ENCODE data around the gene CUL7. TPM values are rescaled to one million over a fixed set of nuclear protein-coding genes. Genes with fewer than 3 reads are reported as not detected.

CUL7 gene
- total RNA-seq, 1 donor from 2014 or later: 12.0 TPM

DNA sequence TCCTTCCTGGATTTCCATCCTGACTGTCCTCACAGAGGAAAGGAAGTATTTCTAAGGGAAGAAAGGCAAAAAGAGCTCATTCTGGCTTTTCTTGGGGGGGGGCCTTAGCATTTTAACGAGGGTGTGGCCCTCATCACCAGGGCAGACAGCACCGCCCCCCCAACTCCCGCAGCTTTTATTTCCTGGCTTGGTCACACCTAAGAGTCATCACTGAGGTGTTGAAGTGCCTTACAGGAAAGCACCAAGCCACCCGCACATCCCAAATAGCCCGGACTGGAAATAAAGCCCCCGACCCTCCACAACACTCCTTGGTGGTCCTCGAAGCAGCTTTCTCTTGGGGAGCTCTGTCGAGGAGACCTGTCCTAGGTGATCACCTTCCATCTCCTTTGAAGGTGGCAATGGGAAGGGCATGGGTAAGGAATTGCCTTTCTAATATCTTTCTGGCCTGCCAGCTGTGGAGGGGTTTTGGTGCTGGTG lies 23.7 kb upstream of the CUL7 start:
- intact Hi-C loops (cut with micrococcal nuclease): no loop called here

DNA sequence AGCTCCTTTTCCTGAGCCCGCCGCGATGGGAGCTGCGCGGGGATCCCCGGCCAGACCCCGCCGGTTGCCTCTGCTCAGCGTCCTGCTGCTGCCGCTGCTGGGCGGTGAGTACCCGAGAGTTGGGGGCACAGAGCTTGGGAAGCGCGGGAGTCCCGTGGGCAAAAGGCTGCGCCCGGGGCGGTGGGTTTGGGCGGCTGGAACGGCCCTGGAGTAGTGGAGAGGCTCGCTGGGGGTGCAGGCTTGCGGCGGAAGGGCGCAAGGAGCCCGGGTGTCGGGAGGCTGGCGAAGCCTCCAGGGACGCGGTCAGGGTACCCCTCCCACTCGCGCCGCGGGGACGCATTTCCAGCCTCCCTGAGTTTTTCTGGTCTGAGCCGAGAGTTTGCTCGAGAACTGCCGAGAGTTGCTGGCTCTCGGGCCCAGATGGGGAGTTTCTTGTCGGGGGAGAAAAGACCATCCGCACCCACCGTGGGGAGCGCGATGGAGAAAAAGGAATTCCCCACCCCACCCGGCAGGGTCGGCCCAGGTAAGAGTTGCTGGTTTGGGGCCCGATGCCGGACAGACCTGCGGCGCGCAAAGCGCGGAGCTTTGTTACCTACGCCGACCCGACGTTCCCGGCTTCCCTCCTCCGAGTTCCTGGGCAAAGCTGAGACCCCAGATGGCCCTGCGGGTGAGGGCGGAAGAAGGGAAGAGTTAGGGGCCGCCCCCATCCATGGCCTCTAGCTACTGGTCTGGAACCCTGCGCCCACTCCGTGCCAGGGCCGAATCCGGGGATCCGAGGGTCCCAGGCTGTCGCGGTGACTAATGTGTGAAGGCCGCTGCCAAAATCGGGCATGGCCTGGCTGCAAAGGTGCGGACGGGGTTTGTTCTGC lies 23.0 kb upstream of the CUL7 start:
- intact Hi-C loops (cut with micrococcal nuclease): no loop called here

DNA sequence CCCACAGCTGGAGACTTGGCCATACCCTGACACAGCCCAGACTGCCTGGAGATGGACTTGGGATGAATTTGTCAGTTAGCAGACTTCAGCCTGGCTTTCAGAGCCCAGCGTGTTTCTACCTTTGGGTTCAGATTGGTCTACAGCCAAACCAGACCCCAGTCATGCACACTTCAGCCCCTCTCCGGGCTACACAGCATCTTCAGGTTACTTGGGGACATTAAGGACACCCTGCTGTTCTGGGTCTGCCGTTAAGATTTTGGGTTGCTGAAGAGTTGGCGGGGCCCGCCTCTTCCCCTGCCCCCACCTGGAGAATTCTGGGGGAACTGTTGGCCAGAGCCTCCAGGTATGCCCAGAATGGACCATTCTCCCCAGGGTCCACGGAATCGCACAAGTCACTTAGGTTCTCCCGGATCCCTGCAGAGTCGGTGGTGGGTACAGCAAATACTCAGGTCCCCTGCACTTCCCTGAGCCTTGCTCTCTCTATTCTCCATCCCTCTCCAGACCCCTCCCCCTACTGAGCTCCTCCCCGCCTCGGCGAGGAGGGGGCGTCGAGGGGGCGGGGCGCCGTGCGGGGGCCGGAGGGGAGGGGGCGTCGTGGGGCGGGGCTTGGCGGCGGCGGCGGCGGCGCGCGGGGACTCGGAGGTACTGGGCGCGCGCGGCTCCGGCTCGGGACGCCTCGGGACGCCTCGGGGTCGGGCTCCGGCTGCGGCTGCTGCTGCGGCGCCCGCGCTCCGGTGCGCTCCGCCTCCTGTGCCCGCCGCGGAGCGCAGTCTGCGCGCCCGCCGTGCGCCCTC lies 22.2 kb upstream of the CUL7 start, which contains the start of gene PTK7:
TSS of gene PTK7 (plus strand) at position 645 of the 794 bp plus-strand sequence. CDS start 175 bp downstream, outside the sequence.
- intact Hi-C loops (cut with micrococcal nuclease): no loop called here

DNA sequence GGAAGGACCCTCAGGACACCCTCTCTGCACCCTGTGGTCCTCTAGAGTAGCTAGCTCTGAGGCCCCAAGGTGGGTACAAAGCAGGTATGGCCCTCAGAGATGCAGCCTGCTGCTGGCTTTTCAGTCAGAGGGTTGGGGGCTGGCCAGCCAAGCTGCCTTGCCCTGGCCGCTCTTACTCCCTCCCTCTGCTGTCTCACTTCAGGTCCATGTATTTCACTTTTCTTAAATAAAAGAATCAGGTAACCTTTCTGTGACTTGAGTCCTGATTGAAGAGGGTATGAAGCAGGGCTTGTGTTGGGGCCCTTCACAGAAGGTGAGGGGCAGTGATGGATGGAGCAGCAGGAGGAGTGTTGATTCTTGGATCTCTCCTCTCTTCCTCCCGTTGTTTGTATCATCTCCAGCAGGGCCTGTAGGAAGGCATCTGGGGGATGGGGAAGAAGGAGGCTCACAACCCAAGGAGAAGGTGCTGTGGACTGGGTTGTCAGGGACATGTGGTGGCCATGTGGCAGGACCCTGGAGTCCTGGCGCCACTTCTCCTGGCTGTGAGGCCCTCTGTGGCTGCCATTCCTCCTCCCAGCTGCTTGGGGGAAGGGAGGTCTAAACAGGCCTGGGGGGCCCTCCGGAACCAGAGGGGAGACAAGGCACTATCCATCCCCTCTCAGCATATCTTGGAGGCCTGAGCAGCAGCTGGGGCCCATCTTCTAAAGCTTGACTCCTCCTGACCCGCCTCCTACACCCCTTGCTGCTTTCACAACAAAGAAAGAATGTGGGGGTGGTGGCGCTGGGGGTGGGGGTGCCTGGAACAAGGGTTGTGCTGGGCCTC lies 21.4 kb upstream of the CUL7 start:
- intact Hi-C loops (cut with micrococcal nuclease): loop anchor here (5.0 kb wide), 1 partner anchor 67 kb away; no protein-coding TSS in a partner anchor

DNA sequence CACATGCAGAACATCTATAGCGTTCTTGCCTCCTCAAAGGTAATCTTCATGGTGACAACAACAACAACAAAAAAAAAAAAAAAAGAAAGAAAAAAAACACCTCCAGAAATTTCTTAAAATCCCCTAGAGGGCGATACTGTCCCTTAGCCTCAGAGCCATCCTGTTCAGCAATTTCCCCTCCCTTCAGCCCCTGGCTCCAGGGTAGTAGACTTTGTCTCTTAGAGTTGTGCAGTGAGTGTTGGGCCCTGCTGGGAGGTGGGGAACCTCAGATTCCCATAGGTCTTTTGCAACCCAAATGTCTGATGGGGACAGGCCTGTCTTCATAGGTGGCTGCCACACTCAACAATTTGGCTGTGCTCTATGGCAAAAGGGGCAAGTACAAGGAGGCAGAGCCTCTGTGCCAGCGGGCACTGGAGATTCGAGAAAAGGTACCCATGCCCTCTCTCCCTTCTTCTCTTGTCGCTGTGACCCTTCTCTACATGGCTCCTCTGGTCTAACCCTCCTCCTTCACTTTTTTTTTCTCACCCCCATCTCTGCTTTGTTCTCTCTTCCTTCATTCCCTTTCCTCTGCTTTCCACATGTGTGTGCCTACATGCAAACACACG lies 16.5 kb upstream of the CUL7 start:
- intact Hi-C loops (cut with micrococcal nuclease): loop anchor here (5.0 kb wide), 1 partner anchor 72 kb away; no protein-coding TSS in a partner anchor

DNA sequence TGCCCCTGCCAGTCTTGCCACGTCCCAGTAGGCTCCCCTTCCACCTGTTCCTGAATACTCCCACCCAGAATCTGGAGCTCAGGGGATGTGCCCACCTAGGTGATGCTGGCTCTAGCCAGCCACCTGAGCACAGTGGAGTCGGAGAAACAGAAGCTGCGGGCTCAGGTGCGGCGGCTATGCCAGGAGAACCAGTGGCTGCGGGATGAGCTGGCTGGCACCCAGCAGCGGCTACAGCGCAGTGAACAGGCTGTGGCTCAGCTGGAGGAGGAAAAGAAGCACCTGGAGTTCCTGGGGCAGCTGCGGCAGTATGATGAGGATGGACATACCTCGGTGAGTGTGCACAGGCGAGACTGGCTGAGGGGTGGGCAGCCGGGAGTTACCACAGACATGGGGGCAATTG lies 9.2 kb upstream of the CUL7 start:
- intact Hi-C loops (cut with micrococcal nuclease): no loop called here

DNA sequence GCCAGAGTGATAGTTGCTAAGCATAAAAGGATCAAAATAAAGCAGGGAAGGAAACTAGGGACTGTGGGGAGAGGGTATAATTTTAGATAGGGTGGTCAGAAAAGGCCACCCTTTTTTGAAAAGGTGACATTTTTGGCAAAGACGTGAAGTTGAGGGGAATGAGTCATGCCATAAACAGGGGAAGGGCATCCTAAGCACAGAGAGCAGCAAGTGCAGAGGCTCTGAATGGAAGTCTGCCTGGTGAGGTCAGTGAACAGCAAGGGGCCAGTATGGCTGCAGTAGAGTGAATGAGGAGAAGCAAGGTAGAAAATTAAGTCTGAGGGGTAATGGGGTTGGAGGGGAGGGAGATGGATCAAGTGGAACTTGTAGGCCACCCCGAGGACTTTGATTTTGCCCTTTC lies 8.2 kb upstream of the CUL7 start:
- intact Hi-C loops (cut with micrococcal nuclease): no loop called here

DNA sequence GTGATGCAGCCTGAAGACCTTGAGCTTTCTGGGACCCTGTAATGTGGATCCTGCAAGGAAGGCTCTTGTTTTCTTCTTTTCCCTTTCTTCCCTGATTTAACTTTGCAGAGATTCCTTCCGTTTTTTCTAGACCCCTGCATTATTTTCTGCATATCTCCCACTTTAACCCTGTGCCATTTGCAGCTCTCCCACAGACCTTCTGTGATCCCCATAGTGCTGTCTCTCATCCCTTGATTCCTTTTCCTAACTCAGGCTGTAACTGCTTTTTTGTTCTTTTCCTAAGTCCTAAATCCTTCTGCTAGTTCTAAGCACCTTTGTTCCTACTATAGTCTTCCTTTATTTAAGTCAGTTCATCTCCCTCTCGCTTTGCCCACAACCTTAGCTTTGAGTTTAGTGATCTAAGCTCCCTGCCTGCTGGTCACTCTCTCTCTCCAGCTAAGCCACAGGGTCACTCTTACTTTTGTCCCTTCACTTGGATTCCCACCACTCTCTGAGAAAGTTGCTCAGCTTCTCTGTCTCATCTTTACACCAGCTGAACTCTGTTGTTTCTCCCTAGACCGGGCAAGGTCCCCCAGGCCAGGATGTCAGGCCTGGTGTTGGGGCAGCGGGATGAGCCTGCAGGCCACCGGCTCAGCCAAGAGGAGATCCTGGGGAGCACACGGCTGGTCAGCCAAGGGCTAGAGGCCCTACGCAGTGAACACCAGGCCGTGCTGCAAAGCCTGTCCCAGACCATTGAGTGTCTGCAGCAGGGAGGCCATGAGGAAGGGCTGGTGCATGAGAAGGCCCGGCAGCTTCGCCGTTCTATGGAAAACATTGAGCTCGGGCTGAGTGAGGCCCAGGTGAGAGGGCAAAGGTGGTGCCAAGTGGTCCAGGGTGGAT lies 7.3 kb upstream of the CUL7 start:
- intact Hi-C loops (cut with micrococcal nuclease): no loop called here

DNA sequence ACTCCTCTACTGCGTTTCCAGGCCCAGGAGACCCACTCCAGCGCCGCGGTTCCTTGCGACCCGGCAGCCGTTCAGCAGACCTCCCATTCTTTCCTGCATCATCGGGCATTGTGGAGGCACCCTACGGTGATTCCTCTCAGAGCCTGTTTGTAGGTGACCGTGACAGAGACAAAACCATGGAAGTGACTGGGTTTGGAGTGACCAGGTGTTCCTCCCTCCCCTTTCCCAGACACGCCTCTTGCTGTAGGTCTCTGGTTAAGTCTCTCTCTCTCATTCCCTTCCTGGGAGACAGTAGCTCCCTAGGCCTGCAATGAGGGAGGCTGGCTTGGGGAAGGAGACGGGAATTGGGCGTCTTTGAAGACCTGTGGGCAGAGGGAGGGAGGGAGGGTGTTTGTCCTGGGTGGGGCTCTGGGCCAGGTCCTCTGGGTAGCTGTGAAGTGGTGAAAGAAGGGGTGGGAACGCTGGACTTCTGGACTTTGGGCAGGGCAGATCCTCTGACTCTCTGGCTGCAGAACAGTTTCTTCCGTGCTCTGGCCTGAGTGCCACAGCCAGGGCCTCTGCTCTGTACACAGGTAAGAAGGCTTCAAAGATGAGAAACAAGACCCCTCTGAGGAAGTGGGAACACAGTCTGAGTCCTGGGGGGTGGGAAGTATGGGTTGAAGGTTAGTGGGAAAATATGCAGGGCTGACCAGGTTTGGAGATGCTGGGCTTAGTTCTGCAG lies 6.5 kb upstream of the CUL7 start:
- intact Hi-C loops (cut with micrococcal nuclease): no loop called here

DNA sequence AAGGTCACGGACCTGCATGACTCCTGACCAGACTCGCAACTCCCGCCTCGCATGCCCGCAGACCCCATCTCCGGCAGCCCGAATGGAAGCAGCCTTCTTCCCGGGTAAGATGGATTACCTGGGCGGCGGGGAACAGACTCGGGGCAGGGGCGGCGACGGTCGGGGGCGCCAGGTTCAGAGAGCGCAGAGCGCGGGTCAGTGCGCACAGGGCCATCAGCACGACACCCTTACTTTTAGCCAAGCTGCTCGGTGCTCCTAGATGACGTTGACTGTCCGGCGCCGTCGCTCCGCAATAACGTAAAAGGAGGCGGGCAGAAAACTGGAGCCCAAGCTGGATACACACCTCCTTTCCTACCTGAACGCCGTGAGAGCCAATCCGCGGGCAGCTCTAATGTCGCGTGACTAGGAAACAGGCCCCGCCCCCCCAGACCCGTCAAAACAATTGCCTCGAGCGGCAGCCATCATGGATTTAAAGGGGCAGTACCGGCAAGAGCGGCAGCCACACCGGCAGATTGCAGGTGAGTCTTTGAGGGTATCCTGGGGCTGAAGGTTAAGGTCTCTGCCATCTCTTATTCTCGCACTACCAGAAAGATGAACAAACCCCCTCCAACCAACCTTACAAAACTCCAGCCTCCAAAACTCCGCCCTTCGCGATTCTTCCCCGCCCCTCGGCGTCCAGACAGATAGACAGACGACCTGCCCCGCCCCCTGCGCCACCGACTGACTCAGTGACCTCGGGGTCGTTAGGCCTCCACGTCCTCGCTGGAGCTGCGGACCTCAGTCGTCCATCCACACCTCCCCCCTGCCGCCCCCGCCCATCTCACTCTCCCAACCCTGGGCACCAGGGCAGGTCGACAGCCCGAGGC lies 5.8 kb upstream of the CUL7 start, which contains the start of the genes KLC4 and MRPL2:
TSS of gene KLC4 (plus strand) at position 464 of the 866 bp plus-strand sequence. CDS start 1,705 bp downstream, outside the sequence.
TSS of gene MRPL2 (minus strand) at position 267 of the 866 bp plus-strand sequence. CDS start at position 214, 53 bp downstream.
- intact Hi-C loops (cut with micrococcal nuclease): loop anchor here (1.0 to 10.0 kb wide), 6 partner anchors 45 to 495 kb away; partner anchors contain the start of genes CNPY3, KLHDC3, LRRC73 and PEX6

DNA sequence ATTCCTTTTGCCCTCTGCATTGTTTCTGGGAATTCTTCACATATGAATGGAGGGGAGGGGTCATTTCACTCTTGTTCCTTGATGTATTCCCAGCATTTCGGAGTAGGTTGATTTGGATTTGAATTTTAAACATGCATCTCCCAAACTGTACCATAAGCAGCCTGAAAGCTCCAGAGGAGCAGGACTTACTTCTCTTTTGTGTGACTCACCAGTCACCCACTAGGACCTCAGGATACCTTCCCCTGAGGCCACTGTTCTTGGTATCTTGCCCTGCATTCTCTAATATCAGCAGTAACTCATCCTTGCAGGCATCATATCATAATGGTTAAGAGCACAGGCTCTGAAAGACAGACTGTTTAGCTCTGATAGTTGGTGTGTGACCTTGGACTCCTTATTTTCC lies 4.9 kb upstream of the CUL7 start:
- intact Hi-C loops (cut with micrococcal nuclease): loop anchor here (10.0 kb wide), 2 partner anchors 456 to 494 kb away; partner anchors contain the start of genes LRRC73, POLR1C, UBR2 and YIPF3

DNA sequence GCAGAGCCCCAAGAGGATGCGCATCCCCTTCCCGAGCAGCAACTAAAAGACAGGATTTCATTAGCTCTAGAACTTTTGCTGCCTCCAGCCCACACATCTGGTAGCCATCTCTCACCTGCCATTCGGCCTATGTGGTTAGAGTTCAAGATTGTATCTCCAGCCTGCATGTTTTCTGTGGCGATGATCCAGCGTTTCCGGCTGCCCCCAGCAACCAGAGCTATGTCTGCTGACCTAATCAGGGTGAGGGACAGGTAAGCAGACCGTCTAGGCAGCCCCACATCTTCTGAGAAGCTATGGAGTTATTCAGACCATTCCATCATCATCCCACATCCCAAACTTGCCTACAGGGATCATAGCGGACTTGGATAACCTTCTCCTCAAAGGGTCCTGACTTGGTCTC lies 2.3 kb upstream of the CUL7 start:
- intact Hi-C loops (cut with micrococcal nuclease): loop anchor here (10.0 kb wide), 2 partner anchors 459 to 491 kb away; partner anchors contain the start of genes LRRC73, POLR1C, UBR2 and YIPF3

DNA sequence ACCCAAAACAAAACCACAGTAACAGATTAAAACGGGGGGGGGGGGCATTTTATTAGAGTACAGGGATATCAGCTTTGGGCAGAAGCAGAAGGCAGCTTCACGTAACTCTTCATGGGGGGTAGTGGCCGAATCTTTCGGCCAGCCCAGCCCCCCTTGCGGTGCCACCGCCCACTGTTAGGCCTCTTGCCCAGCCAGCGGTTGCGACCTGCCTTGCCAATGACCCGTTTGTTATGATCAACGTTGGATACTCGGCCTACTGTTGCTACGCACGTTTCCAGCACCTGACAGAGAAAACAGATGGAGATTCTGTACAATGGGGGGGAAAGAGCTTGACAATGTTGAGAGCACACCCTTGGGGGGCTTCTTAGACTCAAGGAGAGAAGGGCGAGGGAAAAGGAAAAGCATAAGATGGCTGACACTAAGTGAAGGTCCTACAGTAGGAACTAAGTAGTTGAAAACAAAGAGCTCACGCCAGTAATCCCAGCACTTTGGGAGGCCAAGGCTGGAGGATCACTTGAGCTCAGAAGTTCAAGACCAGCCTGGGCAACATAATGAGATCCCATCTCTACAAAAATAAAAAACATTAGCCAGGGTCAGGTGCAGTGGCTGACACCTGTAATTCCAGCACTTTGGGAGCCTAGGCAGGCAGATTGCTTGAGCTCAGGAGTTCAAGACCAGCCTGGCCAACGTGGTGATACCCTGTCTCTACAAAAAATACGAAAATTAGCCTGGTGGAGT lies 724 bp upstream of the CUL7 start:
- intact Hi-C loops (cut with micrococcal nuclease): loop anchor here (10.0 kb wide), 2 partner anchors 460 to 490 kb away; partner anchors contain the start of genes LRRC73, POLR1C, UBR2 and YIPF3

DNA sequence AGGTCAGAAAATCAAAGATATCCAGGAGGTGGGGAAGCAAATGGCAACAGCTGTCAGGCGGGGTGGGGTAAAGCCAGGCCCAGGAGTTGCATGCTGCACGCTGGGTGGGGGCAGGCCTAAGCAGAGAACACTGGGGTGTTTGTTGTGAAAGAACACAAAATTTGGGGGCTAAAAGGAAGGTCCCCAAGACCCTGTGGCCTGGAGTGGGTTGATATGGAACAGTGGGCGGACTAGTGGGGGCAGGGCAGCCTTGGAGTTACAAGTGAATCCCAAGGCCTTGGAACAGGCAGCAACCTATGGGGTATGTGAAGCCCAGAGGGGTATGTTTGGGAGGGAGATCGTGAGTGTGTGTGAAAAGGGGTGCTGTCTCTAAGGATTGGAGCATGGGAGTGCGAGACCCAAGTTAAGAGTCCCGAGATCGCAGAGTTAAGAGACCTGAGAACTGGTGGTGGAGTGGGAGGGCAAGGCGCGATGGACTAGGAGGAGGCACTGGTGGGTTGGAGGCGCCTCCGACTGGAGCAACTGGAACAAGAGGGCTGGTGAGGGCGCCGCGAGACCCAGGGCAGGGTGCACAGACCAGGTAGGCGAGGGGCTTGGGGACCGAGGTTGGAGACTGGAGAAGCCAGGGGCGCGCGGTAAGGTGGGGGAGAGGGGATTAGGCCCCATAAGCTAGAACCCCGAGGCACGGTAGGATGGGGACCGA lies 658 bp downstream of the CUL7 start:
- intact Hi-C loops (cut with micrococcal nuclease): loop anchor here (1.0 to 10.0 kb wide), 5 partner anchors 39 to 488 kb away; partner anchors contain the start of genes CNPY3, KLHDC3, LRRC73 and POLR1C

DNA sequence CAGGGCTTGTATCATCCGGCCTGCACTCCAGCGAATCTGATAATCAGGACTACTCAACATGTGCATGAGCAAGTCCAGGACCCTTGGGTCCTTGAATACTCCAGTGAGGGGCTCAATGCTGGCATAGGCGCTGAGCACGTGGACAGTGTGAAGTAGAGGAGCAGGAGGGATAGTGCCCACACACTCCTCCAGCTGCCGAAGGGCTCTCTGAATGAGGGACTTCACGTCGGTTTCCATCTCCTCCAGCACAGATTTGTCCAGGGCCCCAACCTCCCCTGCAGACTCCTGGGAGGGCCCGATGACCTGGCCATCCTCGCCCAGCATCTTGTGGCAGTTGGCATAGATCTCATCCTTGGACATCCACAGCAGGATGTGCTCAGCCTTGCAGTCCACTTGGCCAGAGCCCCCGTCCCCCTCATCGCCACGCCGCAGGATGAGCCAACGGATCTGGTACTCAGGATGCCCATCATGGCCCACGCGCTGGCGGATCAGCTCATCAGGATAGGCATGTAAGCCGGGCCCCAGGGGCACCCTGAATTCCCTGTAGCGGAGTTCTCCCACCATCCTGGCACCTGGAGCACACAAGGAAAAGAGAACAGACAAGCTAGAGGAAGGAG lies 1.3 kb downstream of the CUL7 start:
- intact Hi-C loops (cut with micrococcal nuclease): loop anchor here (2.0 to 10.0 kb wide), 3 partner anchors 68 to 488 kb away; partner anchors contain the start of genes LRRC73, POLR1C, PPP2R5D and UBR2

All from T-helper 2 cell treated with Interferon-gamma antibody and Interleukin-4, amounts not matched to agents 100 ng/mL and 5 ng/mL, for 36 hours (primary cell).